Subcutaneous adipose tissue (tissue), 4 donors: ENCODE data around the gene PPP2R5A. TPM values are rescaled to one million over a fixed set of nuclear protein-coding genes. Genes with fewer than 3 reads are reported as not detected.

Source experiments
- CTCF ChIP-seq: fragments of 450-650 bp; IDR thresholded peaks from one replicate; pipeline ENCODE4 v1.5.1; 2016; ENCODE audit warnings: low read depth, mild to moderate bottlenecking, control low read depth, antibody characterized with exemption, moderate library complexity
- total RNA-seq, 4 donors: library from RNA; depleted of rRNA; stranded (reverse); fragments of >200 nt; gene quantifications; one replicate each; pipeline ENCODE4 v1.1.0, GENCODE V29; 2016

The PPP2R5A gene
- total RNA-seq, 4 donors from 2014 or later, result 84.5 to 130 (median 106) TPM

GRCh38 chr1:212256369-212256768 lies 28.8 kb upstream of the PPP2R5A start:
- no peak for TF ChIP-seq CTCF

- no peak for TF ChIP-seq CTCF
Observed at GRCh38 chr1:212257157-212257556, 28.1 kb upstream of the PPP2R5A start.

- TF ChIP-seq CTCF, result no peak
Observed at GRCh38 chr1:212259693-212260480, 25.3 kb upstream of the PPP2R5A start.

GRCh38 chr1:212260557-212261355 lies 24.5 kb upstream of the PPP2R5A start:
- no peak for TF ChIP-seq CTCF

- no peak for TF ChIP-seq CTCF
Observed at GRCh38 chr1:212261361-212261929, 23.8 kb upstream of the PPP2R5A start.

- TF ChIP-seq CTCF, result no peak
Observed at GRCh38 chr1:212267017-212267416, 18.2 kb upstream of the PPP2R5A start.

- no peak for TF ChIP-seq CTCF
Observed at GRCh38 chr1:212267460-212267859, 17.8 kb upstream of the PPP2R5A start.
